Spinal cord (tissue), 10 donors: ENCODE results near the gene PPP2R2C. TPM values are rescaled to one million over a fixed set of nuclear protein-coding genes. Genes with fewer than 3 reads are reported as not detected.

Source experiments
- DNase-seq, 6 donors: peaks; one replicate each; pipeline versions ENCODE4 v3.0.0 to v3.0.0-alpha.2; 2013 to 2015; ENCODE audit warnings: low spot score in 6 of 6, low read depth in 4 of 6
- H3K27ac ChIP-seq: one replicate; pipeline ENCODE4 v1.5.1; 2013; ENCODE audit warnings: low read depth, low read length, control low read depth
- H3K27me3 ChIP-seq: one replicate; pipeline ENCODE4 v1.6.1; 2013; ENCODE audit warnings: low read length; ENCODE audit not compliant: control insufficient read depth, insufficient read depth
- H3K36me3 ChIP-seq: one replicate; pipeline ENCODE4 v1.6.1; 2013; ENCODE audit warnings: low read length; ENCODE audit not compliant: control insufficient read depth, insufficient read depth
- H3K4me1 ChIP-seq: one replicate; pipeline ENCODE4 v1.6.1; 2013; ENCODE audit warnings: low read length; ENCODE audit not compliant: control insufficient read depth, insufficient read depth
- H3K4me3 ChIP-seq: one replicate; pipeline ENCODE4 v1.5.1; 2013; ENCODE audit warnings: low read depth, low read length, control low read depth
- H3K9me3 ChIP-seq: one replicate; pipeline ENCODE4 v1.6.1; 2013; ENCODE audit warnings: low read length; ENCODE audit not compliant: control insufficient read depth, insufficient read depth
- WGBS: methylation state at CpG from one replicate; pipeline ENCODE4 v1.1.5; 2013; ENCODE audit warnings: missing lambda C conversion rate; ENCODE audit not compliant: insufficient coverage; 5-methylcytosine and 5-hydroxymethylcytosine counted together
- polyA plus RNA-seq, 2 donors: library from polyadenylated mRNA; unstranded; fragments of 120-200 nt; gene quantifications; one replicate each; pipeline ENCODE4 v1.2.1, GENCODE V29; 2013; ENCODE audit not compliant: insufficient read length in 2 of 2
- total RNA-seq, 2 donors: library from RNA; depleted of rRNA in 1 of 2; stranded (reverse); fragments of 120-200 nt in 1 of 2; fragments of >200 nt in 1 of 2; gene quantifications; one replicate each; pipeline versions ENCODE4 v1.2.3 to v1.2.4, GENCODE V29; 2013 to 2014
- donor health status: healthy.

The PPP2R2C gene
- total and polyA plus RNA-seq, 4 donors, result 17.2 to 114 (median 75.1) TPM

GRCh38 chr4:6379767-6380745, 92.4 kb downstream of the PPP2R2C start:
- no peaks in the 10 kb centered on the region for H3K27me3 ChIP-seq
- DNase-seq, result no peak
- H3K36me3 ChIP-seq, result peaks cover 31% of the 10 kb centered on the region
- 49% methylated on average over 18 of the region's 24 CpGs for WGBS
- H3K4me3 ChIP-seq, result no peak overlapping the region
- peaks cover 31% of the 10 kb centered on the region for H3K4me1 ChIP-seq
- H3K9me3 ChIP-seq, result no peaks in the 10 kb centered on the region
- H3K27ac ChIP-seq, result no peak overlapping the region

GRCh38 chr4:6378493-6379445, 93.6 kb downstream of the PPP2R2C start:
- H3K9me3 ChIP-seq, result no peaks in the 10 kb centered on the region
- WGBS, result 87% methylated on average over 38 of the region's 41 CpGs
- H3K36me3 ChIP-seq, result peaks cover 39% of the 10 kb centered on the region
- no peaks in the 10 kb centered on the region for H3K27me3 ChIP-seq
- no peak overlapping the region for H3K4me3 ChIP-seq
- no peak for DNase-seq
- no peak overlapping the region for H3K27ac ChIP-seq
- peaks cover 28% of the 10 kb centered on the region for H3K4me1 ChIP-seq

GRCh38 chr4:6377626-6378492, 94.6 kb downstream of the PPP2R2C start:
- Histone ChIP-seq H3K4me1 (peaks cover 19% of the 10 kb centered on the region), H3K4me3 (no peak overlapping the region), H3K27me3 (no peaks in the 10 kb centered on the region), H3K9me3 (no peaks in the 10 kb centered on the region), H3K27ac (no peak overlapping the region), H3K36me3 (peaks cover 46% of the 10 kb centered on the region)
- 57% methylated on average over 18 of the region's 25 CpGs for WGBS
- no peak for DNase-seq

- H3K27me3 ChIP-seq, result no peaks in the 10 kb centered on the region
- no peak overlapping the region for H3K27ac ChIP-seq
- DNase-seq, result no peak
- no peak overlapping the region for H3K4me3 ChIP-seq
- peaks cover 64% of the 10 kb centered on the region for H3K36me3 ChIP-seq
- H3K9me3 ChIP-seq, result no peaks in the 10 kb centered on the region
- H3K4me1 ChIP-seq, result peaks cover 8% of the 10 kb centered on the region
- WGBS, result 89% methylated on average over 14 of the region's 19 CpGs
Measured at GRCh38 chr4:6375620-6376295, 96.7 kb downstream of the PPP2R2C start.

GRCh38 chr4:6374575-6374974, 97.8 kb downstream of the PPP2R2C start:
- peaks cover 76% of the 10 kb centered on the region for H3K36me3 ChIP-seq
- DNase-seq, result no peak
- H3K9me3 ChIP-seq, result no peaks in the 10 kb centered on the region
- H3K4me1 ChIP-seq, result no peaks in the 10 kb centered on the region
- no peak overlapping the region for H3K4me3 ChIP-seq
- no peaks in the 10 kb centered on the region for H3K27me3 ChIP-seq
- no peak overlapping the region for H3K27ac ChIP-seq
- WGBS, result 83% methylated on average over 10 of the region's 10 CpGs

GRCh38 chr4:6373541-6374410, 98.6 kb downstream of the PPP2R2C start:
- H3K9me3 ChIP-seq, result no peaks in the 10 kb centered on the region
- H3K36me3 ChIP-seq, result peaks cover 81% of the 10 kb centered on the region
- H3K27ac ChIP-seq, result no peak overlapping the region
- no peaks in the 10 kb centered on the region for H3K4me1 ChIP-seq
- no peaks in the 10 kb centered on the region for H3K27me3 ChIP-seq
- WGBS, result 89% methylated on average over 8 of the region's 12 CpGs
- DNase-seq, result no peak
- H3K4me3 ChIP-seq, result no peak overlapping the region

- no peaks in the 10 kb centered on the region for H3K27me3 ChIP-seq
- H3K4me3 ChIP-seq, result no peak overlapping the region
- no peaks in the 10 kb centered on the region for H3K9me3 ChIP-seq
- H3K4me1 ChIP-seq, result peaks cover 8% of the 10 kb centered on the region
- no peak overlapping the region for H3K27ac ChIP-seq
- peaks cover 76% of the 10 kb centered on the region for H3K36me3 ChIP-seq
- peak in 2 of 6 donors; percentile 35 to 86 for DNase-seq
- 94% methylated on average over 10 of the region's 14 CpGs for WGBS
Measured at GRCh38 chr4:6372649-6373525, 99.5 kb downstream of the PPP2R2C start.
